Measurements from ENCODE around the gene PATL1.

DNA sequence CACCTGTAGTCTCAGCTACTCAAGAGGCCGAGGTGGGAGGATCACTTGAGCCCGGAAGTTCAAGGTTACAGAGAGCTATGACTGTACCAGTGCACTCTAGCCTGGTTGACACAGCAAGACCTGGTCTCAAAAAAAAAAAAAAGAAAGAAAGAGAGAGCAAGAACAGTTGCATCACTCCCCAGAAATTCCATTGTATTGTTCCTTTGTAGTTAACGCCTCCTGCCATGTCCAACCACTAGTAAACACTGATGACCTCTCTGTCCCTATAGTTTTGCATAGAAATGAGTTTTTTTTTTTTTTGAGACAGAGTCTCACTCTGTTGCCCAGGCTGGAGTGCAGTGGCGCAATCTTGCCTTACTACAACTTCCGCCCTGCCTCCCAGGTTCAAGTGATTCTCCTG is 10.8 kb downstream of the PATL1 start:
- TF ChIP-seq EZH2 (IDR thresholded peaks at IDR 0.05; ENCODE audit: insufficient read depth, poor library complexity, severe bottlenecking) (no peak), EZH2phosphoT487 (IDR thresholded peaks at IDR 0.05; ENCODE audit: insufficient read depth, low read depth) (no peak)
